Measurements from ENCODE around the gene ZNF516. TPM values are rescaled to one million over a fixed set of nuclear protein-coding genes. Genes with fewer than 3 reads are reported as not detected.

Gene ZNF516
- total and polyA plus RNA-seq, 2 of the 13 experiments (the other 11 are each of a cell fraction or from before 2014, with no cell fraction given) = 16.6 to 18.7 TPM

DNA sequence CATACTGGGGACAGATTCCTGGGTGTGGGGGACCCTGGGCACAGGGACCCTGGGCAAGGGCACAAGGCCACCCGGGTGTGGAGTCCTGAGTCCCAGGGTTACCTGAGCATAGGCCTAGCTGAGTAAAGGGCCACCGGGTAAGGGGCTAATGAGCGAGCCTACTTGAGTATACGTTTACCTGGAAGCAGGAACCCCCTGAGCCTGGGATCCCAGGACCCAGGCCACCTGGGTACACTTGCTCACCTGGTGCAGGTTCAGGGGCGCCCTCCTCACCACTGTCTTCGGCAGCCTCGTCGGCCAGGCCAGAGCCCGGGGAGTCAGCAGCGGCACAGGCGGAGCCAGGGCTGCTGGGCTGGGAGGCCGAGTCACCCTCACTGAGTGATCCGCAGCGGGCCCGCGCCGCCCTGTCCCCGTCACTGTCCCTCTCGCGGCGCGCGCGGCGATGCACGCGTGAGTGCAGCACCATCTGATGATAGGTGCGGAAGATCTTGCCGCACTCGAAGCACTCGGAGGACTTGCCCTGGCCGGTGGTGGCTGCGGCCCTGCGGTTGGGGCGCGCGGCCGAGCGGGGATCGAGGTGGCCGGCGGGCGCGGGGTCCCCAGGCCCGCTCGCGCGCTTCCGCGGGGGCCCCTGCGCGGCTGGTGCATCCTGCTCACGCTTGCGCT, 53.9 kb downstream of the ZNF516 start:
- no peak for FAIRE-seq
- intact Hi-C loops (cut with micrococcal nuclease; ENCODE audit: unreplicated experiment) = no loop called here
- BruUV-seq (replicated peaks) = no TSS peak
- in situ Hi-C loops (cut with HindIII; ENCODE audit: extremely low pct_ligation_motif_present, low pct_unique_long_range_greater_than_20kb) = no loop called here
- Histone ChIP-seq H3K79me2 (ENCODE audit: insufficient read depth, low read length) (peaks cover 59% of the 10 kb centered on the region), H3K9ac (ENCODE audit: insufficient read depth, low read depth, low read length) (no peak overlapping the region), H3K27me3 (ENCODE audit: control insufficient read depth in 1 of 2, insufficient read depth in 2 of 2, low read length in 2 of 2) (no peaks in the 10 kb centered on the region), H3K36me3 (replicated peaks in 1 of 2; ENCODE audit: control insufficient read depth in 1 of 2, insufficient read depth in 2 of 2, low read length in 2 of 2) (peaks cover 21 to 56% of the 10 kb centered on the region in 2 experiments), H3K27ac (ENCODE audit: extremely low read length, insufficient read depth, low read length) (no peak overlapping the region), H4K20me1 (ENCODE audit: insufficient read depth, low read length) (peaks cover 54% of the 10 kb centered on the region), H3K4me1 (ENCODE audit: insufficient read depth, low read length) (0 out of 2 replicates have a peak, but pooled peaks cover 2% of the 10 kb centered on the region), H3K9me3 (ENCODE audit: low read length) (no peaks in the 10 kb centered on the region), H2AFZ (ENCODE audit: low read length) (no peak overlapping the region), H3K4me3 (replicated peaks in 1 of 3; ENCODE audit: insufficient read depth in 1 of 3, low read depth in 2 of 3, low read length in 3 of 3) (no peak overlapping the region), H3K4me2 (ENCODE audit: low read depth, low read length) (no peak overlapping the region)
- DNase-seq (ENCODE audit: low spot score) = no peak
- 100% methylated on average over 7 of the region's 54 CpGs for WGBS (ENCODE audit: low lambda C conversion rate)
- TF ChIP-seq, protein P1, sequence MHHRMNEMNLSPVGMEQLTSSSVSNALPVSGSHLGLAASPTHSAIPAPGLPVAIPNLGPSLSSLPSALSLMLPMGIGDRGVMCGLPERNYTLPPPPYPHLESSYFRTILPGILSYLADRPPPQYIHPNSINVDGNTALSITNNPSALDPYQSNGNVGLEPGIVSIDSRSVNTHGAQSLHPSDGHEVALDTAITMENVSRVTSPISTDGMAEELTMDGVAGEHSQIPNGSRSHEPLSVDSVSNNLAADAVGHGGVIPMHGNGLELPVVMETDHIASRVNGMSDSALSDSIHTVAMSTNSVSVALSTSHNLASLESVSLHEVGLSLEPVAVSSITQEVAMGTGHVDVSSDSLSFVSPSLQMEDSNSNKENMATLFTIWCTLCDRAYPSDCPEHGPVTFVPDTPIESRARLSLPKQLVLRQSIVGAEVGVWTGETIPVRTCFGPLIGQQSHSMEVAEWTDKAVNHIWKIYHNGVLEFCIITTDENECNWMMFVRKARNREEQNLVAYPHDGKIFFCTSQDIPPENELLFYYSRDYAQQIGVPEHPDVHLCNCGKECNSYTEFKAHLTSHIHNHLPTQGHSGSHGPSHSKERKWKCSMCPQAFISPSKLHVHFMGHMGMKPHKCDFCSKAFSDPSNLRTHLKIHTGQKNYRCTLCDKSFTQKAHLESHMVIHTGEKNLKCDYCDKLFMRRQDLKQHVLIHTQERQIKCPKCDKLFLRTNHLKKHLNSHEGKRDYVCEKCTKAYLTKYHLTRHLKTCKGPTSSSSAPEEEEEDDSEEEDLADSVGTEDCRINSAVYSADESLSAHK (CRISPR knock-in tag; IDR thresholded peaks at IDR 0.05; ENCODE audit: borderline replicate concordance) = no peak
- TF ChIP-seq AKAP8 (CRISPR knock-in tag; IDR thresholded peaks at IDR 0.05) (no peak), GFI1 (CRISPR knock-in tag; IDR thresholded peaks at IDR 0.05; ENCODE audit: borderline replicate concordance) (no peak)
- TF ChIP-seq, protein P2, sequence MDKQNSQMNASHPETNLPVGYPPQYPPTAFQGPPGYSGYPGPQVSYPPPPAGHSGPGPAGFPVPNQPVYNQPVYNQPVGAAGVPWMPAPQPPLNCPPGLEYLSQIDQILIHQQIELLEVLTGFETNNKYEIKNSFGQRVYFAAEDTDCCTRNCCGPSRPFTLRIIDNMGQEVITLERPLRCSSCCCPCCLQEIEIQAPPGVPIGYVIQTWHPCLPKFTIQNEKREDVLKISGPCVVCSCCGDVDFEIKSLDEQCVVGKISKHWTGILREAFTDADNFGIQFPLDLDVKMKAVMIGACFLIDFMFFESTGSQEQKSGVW (CRISPR knock-in tag; IDR thresholded peaks at IDR 0.05; ENCODE audit: borderline replicate concordance) = no peak
- TF ChIP-seq, protein P3, sequence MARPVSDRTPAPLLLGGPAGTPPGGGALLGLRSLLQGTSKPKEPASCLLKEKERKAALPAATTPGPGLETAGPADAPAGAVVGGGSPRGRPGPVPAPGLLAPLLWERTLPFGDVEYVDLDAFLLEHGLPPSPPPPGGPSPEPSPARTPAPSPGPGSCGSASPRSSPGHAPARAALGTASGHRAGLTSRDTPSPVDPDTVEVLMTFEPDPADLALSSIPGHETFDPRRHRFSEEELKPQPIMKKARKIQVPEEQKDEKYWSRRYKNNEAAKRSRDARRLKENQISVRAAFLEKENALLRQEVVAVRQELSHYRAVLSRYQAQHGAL (CRISPR knock-in tag; IDR thresholded peaks at IDR 0.05; ENCODE audit: not compliant biosample characterization) = no peak
- TF ChIP-seq, protein P4, sequence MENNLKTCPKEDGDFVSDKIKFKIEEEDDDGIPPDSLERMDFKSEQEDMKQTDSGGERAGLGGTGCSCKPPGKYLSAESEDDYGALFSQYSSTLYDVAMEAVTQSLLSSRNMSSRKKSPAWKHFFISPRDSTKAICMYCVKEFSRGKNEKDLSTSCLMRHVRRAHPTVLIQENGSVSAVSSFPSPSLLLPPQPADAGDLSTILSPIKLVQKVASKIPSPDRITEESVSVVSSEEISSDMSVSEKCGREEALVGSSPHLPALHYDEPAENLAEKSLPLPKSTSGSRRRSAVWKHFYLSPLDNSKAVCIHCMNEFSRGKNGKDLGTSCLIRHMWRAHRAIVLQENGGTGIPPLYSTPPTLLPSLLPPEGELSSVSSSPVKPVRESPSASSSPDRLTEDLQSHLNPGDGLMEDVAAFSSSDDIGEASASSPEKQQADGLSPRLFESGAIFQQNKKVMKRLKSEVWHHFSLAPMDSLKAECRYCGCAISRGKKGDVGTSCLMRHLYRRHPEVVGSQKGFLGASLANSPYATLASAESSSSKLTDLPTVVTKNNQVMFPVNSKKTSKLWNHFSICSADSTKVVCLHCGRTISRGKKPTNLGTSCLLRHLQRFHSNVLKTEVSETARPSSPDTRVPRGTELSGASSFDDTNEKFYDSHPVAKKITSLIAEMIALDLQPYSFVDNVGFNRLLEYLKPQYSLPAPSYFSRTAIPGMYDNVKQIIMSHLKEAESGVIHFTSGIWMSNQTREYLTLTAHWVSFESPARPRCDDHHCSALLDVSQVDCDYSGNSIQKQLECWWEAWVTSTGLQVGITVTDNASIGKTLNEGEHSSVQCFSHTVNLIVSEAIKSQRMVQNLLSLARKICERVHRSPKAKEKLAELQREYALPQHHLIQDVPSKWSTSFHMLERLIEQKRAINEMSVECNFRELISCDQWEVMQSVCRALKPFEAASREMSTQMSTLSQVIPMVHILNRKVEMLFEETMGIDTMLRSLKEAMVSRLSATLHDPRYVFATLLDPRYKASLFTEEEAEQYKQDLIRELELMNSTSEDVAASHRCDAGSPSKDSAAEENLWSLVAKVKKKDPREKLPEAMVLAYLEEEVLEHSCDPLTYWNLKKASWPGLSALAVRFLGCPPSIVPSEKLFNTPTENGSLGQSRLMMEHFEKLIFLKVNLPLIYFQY (CRISPR knock-in tag; IDR thresholded peaks at IDR 0.05; ENCODE audit: borderline replicate concordance) = no peak
- no peak for ATAC-seq
- POLR2A ChIA-PET = no interaction called here
- CTCF ChIA-PET (ENCODE audit: low intra/inter-chr PET ratio, low total read pairs) = no interaction called here
